ENCODE data around the gene NRP1.
A peak's percentile ranks its signal among the peaks of the same experiment; 100 is the strongest.

Gene NRP1

DNA sequence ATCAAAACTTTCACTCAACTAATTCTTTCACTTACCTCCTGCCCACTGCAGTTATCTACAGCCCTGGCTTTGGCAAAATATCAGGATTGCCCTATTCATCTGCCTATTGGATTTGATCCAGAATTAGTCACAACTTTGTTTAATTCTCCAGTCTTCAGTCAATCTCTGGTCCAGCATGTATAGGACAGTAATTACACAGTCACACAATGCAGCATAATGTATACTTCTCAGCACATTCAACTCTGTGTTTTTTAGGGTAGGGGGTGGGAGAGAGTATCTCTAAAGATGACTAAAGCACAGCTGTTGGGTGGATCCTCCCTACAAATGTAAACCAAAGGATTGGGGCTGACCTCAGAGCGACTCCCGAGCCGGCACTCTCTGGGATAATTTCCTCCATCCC, 17.7 kb upstream of the NRP1 start:
- FAIRE-seq (no peak), DNase-seq (ENCODE audit: insufficient read length, low spot score) (no peak)

DNA sequence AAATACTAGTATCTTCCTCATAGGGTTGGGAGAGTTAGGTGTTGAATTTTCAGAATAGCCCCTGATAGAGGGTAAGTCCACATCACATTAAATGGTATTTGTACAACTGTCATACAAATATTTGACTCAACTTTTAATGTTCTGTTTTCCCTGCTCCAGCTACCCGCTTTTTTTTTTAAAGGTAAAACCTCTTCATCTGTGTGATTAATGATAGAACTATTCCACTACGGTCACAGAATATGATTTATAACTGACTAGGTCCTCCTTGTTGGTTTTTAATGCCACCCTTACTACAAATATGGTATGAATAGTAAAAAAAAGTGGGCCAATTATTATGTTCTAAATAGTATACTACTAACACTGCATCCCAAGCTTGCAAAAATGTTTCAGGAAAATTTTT, 15.6 kb upstream of the NRP1 start:
- no peak for DNase-seq (ENCODE audit: insufficient read length, low spot score)
- no peak for FAIRE-seq

DNA sequence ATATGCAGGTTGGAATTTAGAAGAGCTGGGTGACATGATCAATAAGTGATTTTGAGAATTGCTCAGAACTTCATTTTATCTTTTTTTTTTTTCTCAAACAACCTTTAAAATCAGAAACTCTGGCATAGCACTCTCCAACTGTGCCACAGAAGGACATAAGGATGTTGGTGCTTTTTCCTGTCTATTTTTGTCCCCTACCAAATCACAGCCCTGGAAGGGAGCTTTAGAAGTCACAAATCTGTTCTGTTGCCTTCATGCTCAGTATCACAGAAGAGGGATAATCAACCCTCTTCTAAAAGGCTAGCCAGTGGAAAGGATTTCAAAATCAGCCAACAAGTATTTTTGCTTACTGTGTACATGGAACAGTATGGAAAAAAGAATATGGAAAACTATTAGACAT, 14.8 kb upstream of the NRP1 start:
- no peak for FAIRE-seq

DNA sequence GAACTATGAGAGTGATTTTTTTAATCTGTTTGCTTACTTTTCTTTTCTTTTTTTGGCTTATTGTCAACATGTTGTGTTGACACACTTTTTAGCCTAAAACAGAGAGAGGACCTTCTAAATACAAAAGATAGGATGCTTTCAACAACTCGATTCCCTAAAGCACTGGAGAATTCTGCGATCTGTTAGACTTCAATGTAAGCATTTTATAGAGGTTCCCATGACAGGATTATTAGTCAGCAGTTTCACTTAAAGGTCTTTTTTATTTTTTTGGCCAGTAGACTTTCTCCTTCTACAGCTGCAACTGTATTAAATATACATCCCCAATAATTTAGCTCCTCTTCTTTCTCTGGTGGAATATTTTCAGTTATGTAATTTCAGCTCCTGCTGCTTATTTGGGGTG, 12.7 kb upstream of the NRP1 start:
- DNase-seq (ENCODE audit: insufficient read length, low spot score), result no peak
- FAIRE-seq, result no peak

More for the DNA sequence above, 14.8 kb upstream of the NRP1 start:
- DNase-seq (ENCODE audit: insufficient read length, low spot score), result no peak

DNA sequence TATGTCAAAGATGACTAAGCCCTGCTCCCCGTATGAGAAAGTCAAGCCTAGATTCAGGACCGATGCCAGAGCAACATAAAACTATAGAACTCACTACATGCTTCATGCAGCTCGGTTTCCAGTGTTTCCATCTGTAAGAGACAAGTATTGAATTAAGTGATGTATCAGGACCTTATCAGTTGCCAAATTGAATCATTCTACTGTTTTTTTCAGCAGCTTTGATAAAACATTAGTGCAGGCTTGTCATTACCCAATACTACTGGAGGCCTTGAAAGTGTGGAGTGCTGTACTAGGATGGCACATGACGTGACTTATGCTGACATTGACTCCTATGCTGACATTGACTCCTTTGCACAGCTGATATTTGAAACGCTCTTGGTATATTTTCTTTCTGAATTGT, 10.8 kb upstream of the NRP1 start:
- DNase-seq (ENCODE audit: insufficient read length, low spot score) (no peak), FAIRE-seq (peak; percentile 59)

DNA sequence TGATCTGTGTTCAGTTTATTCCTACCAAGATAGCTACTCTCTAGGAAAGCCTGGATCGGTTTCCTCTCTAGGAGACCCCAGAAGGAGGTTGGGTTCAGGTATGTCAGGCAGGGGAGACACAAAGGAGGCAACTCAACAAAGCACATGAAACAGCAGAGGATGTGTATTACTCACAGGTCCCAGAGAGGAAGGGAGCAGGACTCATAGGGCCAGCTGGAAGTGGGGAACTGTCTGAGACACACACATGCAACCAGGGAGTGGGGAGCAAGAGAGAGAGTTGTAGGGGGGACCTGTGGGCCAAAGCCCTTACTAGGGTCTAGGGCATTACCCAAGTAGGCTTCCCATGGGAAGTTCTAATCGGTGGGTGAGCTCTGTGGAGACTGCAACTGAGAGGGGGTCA, 10.2 kb upstream of the NRP1 start:
- no peak for DNase-seq (ENCODE audit: insufficient read length, low spot score)

DNA sequence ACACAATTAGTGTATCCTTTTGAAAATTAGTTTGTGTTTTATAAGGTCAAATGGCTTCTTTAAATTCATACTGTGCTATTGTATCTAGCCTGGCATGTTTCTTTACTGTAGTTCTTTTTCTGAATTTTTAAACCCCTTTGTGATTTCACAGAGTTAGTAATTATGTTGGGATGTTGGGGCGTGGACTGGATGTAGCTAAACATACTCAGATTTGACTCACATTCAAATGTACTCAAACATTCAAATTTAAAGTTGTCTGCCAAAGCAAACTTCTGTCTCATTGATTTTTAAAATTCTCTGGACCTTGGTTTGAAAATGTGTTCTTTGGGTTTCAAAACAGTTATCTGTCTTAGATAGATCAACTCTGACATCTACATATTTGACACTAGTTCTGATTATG, 7.2 kb upstream of the NRP1 start:
- FAIRE-seq (no peak), DNase-seq (ENCODE audit: insufficient read length, low spot score) (no peak)

More for the DNA sequence above, 10.2 kb upstream of the NRP1 start:
- FAIRE-seq, result no peak

DNA sequence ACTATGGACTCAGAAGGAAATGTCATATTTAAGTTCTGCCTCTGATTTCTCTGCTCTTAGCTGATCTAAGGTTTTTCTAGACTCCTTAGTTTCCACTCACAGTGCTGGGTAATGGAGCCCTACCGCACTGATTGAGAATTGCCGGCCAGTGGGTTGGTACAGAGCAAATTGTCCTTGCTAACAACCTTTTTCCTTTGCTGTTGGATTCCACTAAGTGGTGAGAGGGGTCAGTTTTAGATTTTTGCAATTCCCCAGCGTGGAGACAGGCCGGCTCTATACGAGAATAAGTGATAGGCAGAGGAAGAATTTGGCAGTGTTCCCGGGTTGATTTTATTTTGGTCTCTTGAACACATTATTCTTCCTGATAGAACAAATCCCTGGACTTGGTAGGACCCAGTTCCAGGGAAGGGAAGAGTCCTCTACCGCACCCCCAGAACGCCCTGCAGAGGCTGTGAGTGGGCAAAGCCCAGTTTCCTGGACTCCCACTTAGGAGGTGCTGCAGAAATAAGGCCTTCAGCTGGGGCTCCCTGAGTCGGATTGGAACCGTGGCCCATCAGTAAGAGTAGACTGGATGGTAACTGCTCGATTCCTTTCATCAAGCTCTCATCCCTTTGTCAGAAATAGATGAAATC, 3.0 kb upstream of the NRP1 start:
- peak; percentile 70 for FAIRE-seq

DNA sequence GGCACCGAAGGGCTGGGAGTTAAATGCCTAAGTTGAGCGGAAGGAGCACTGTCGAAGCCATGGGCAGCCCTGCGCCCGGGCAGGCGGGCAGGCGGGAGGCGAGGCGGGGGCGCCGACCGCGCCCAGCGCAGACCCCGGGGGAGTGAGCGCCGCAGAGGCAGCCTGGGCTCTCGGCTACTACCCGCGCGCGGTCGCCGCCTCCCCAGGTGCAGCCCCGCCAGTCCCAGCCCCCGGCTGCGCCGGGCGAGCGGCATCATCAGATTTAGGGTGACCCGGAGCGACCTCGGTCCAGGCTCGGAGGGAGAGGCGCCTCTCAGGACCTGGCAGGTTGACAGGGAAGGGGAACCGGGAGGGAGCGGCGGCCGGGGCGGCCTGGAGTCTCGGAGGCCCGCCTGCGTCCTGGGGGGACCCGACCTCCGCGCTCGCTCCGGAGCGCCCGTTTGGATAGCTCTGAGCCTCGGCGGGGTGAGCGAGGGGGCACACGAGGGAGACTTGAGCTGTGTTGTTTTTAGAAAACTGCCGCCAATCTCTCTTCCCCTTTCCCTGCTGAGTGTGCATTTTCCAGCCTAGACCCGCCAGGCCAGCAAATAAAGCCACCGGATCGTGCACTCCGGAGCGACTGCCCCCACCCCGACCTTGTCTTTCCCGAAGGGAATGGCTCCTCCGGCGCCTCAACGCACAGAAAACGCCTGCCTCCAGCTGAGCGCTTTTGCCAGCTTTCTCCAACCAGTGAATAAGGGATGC, 2.3 kb upstream of the NRP1 start:
- DNase-seq (ENCODE audit: insufficient read length, low spot score), result peak; percentile 41
- peak; percentile 82 for FAIRE-seq

More for the DNA sequence above, 3.0 kb upstream of the NRP1 start:
- peak; percentile 23 for DNase-seq (ENCODE audit: insufficient read length, low spot score)

DNA sequence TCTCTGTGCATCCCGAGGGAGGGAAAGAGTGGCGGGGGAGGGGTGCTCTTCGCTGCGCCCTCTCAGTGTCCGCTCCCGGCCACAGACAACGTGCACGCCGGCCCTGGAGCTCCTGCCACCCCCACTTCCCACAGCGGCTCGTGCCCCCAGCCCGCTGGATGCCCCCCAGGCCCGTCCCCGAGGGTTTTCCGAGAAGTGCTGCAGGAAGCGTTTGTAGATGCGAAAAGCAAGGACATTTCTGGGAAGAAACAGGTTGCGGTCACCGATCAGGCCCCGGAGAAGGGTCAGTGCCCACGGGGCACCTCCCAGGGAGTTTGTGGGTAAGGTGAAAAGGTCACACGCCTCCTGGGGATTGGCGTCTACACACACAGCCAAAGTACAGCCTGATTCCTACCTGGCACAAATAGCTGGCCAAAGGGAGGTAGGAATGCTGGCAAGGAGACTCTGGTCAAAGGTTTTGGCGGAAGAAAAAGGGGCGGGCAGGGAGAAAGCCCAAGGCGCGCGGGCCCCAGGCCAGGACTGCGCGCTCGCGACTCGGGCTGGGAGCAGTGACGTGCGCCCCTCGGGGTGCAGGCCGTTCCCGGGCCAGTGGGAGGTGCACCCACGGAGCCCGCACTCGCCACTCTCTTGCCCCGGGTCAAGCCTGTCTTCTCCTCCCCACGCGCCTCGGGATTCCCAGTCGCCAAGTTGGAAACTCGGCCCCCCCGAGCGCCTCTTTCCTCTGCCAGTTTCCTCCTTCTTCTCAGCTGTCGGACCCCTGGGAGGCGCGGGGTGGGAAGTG, 1.5 kb upstream of the NRP1 start:
- DNase-seq (ENCODE audit: insufficient read length, low spot score) (peak; percentile 51), FAIRE-seq (peak; percentile 70)

DNA sequence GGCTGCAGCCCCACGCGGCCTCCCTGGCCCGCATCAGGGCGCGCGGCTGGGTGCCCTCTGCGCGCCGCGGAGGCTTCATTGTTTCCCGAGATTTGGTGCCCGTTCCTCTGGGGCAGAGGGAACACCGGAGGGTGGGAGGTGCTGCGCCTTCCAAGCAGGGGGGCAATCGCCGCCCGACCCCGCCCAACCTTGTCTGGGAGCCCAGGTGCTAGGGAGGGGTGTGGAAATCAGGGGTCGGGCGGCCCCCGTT, 1.0 kb upstream of the NRP1 start:
- DNase-seq (ENCODE audit: insufficient read length, low spot score) (peak; percentile 34), FAIRE-seq (no peak)

DNA sequence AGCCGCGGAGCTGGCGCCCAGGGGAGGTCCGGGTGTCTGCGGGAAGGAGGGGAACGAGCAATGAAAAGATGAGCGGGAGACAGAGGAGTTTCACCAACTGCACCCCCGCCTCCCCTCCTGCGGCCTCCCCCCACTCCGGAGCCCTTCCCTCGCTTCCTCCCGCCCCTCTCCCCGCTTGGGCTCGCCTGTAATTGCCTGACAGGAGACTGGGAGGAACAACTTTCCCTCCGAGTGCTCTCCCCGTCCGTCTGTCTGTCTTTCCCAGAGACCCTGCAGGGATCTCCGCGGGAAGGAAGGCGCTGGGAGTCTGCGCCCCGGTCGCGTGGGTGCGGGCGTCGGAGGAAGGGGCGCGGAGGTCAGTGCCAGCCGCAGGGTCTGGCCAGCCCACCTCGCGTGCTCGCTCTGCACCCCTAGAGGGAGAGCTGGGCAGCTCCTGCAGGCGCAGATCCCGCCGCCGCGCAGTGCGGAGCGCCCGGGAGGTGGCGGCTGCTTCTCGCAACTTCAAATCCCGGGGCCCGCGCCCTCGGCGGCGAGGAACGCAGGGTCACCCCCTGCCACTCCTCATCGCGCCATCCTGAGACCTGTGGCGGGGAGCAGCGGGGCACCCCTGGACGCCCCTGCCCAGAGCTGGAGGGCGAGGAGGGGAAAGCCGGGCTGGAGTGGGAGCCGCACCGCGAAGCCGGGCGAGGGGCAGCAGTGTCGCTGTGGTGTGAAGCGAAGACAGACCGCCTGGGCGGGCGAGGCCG, 511 bp upstream of the NRP1 start:
- peak; percentile 57 for FAIRE-seq
- DNase-seq (ENCODE audit: insufficient read length, low spot score), result peak; percentile 79

DNA sequence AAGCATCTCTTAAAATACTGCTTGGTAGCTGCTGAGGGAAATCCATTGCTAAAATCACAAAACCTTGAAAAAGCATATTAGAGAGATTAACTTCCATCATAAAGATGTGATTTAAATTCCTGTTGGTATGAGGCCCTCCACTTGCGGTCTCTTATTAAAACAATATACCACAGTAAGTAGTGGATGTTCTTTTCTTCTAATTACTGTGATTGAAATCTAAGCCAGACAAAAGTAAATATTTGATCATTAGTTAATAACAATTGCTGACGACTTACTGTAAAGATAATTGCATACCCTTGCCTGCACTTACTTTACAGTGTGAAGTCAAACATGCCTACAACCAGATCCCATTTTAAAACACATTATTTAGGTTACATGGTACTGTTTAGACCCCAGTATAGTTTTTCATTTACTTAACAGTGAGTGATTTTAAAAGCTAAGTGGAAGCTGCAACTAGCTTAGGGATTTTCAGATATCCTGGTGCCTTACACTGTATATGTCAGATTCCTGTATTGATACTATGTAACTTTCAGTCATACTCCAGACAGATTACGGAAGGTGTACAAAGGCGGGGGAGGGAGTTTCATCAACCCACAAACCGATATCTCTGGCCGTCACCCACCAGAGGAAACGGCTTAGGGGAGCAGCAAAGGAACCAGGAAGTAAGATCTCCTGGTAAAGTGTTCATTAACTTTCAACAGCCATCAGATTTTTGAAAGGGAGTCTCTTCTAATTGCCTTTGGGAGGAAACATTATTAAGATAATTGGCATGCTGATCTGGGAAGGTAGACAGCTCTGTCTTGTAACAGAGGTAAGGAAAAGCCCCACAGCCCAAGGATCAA, 986 bp downstream of the NRP1 start:
- DNase-seq (ENCODE audit: insufficient read length, low spot score) (no peak), FAIRE-seq (peak; percentile 71)

DNA sequence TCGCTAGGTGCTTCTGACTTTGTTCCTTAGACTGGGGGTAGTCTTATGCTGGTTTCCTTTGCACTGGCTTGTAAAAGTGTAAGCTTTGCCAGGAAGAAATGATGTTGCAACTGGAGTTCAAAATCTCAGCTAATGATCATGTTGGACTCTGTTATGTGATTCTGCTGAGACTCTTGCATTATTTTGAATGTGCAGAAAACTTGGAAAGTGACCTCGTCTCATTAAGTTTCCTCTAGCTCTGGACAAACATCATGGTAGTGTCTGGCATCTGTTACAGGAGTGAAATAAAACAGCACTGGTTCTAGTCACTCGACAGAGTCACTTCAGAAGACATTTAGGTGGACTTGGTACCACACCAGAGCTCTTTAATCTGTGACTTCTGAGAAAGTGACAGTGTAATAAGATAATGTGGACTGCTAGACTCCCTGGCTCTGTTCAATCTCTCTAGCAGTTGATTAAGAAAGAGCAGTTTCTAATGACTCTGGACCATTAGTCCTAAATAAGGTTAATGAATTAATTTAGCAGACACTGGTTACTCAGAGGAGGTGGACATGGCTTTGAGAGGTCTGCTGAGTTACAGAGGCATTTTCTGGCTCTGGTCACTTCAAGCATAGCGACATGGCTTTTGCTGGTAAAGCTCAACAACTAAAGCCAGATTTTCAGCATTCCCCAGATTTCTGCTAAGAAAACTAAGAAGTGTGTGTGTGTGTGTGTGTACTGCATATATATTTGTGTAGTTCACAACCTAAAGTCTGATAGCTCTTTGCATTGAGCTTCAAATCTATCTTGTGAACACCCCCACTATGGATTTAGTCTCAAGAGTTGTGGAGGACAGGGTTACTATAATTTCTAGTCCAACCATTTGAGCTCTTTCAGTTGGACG, 2.0 kb downstream of the NRP1 start:
- FAIRE-seq (peak; percentile 38), DNase-seq (ENCODE audit: insufficient read length, low spot score) (no peak)

DNA sequence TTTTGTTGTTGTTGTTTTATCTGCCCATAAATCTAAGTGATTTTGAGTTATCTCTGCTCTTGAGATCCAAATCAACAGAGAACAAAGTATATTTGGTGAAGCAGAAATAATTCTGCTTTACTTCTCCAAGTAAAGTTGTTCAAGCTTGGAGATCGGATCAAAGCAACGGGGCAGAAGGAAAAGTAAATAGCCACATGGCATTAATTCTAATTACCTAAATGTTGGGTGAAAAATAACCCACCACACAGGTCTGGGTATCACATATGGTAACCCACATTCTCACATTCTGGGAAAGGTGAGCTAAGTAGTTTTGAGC, 3.1 kb downstream of the NRP1 start:
- FAIRE-seq, result no peak

DNA sequence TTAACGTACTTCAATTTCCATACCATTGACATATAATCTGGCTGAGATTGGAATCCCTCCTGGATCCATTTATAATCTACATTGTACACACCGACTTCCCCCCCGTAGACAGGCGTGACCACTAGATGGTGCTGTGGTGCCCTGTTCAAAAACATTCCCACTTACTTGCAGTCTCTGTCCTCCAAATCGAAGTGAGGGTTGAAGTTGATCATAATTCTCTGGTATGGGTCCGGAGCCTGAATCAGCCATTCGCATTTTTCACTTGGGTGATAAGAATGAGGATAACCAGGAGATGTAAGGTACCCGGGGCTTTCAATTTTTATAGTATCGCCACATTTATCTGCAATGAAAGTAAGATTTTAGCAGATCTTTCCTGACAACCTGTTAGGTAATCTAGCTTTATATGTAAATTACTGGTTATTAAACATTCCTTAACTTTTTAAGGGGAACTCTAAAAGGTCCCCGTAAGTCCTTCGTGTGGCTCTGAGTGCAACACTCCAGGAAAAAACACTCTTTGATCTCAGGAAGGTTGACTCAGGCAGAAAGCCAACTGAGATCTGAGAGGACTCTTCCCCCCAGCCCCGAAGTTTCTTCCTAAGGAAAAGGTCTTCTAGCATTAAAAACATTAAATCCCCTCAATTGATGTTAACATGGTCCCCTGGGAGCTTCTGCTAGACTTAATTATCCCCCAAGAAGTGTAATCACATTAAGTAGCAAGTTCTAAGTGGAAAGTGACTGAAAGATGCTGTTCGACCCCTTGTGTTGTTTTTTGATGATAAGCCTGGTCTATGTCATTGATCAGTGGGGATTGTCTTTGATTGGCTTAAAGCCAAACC, 3.7 kb downstream of the NRP1 start:
- FAIRE-seq, result peak; percentile 96
- peak; percentile 65 for DNase-seq (ENCODE audit: insufficient read length, low spot score)

More for the DNA sequence above, 3.1 kb downstream of the NRP1 start:
- DNase-seq (ENCODE audit: insufficient read length, low spot score), result no peak

DNA sequence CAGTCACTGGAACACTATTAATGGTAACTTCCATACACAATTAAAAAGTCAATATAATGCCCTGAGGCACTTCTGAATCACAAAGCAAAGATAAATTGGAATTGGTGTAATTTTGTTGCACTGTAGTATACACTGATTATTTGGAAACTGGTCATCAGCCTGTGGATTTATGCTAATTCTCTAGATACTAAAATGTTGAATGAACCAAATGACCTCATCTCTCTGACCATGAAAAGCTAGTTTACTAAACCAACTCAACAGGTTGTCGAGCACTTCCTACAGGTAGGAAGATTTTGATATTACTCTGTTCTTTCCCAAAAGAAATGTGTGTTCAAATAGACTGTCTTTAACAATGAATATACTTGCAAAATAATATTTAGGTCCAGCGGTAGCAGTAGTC, 5.3 kb downstream of the NRP1 start:
- no peak for FAIRE-seq
- no peak for DNase-seq (ENCODE audit: insufficient read length, low spot score)

DNA sequence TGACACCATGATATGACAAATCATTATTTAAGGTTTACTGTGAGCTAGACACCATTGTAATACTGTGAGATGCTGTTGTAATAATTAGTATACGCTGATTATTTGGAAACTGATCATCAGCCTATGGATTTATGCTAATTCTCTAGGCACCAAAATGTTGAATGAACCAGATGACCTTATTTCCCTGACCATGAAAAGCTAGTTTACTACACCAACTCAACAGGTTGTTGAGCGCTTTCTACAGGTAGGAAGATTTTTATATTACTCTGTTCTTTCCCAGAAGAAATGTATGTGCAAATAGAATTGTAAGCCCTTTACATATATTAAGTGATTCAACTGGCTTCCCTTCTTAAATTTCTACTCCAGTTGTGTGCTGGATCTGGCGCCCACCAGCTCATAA, 6.2 kb downstream of the NRP1 start:
- DNase-seq (ENCODE audit: insufficient read length, low spot score) (no peak), FAIRE-seq (no peak)

DNA sequence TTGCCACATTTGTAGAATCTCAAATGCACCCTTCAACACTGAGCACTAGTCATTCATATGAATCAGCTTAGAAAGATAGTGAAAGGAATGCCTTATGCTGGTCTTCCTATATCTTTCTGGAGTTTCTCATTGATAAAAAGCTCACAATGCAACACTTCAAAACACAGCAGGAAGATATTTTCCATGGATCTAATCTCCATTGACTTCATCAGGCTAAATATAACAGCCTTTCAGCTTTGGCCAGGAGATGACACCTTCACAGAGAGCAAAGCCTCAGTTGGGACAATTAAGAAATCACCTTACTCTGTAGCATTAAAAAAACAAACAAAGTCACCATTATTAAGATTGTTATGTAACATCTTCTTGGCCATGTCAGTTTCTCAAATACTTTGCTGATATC, 6.7 kb downstream of the NRP1 start:
- no peak for DNase-seq (ENCODE audit: insufficient read length, low spot score)
- FAIRE-seq, result peak; percentile 31
